ENCODE results near the gene PPFIA2.

The PPFIA2 gene

DNA sequence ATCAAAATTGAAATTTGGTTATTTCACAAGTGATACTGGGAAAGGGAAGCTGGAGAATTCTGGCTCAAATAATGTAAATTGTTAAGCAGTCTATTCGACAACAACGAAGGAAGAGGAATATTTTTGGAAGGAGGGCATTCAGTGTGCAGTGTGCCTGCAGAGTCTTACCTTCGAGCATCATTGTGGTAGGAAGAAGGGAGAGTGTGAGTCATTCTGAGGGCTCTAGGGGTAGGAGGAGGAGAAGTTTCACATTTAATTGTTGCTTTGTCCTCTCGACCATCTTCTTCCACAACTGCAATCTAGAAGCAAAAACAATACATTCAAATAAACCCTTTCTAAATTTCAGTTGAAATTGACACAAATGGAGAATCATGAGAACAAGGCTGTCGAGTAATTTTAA lies 418.2 kb downstream of the PPFIA2 start:
- DNase-seq (ENCODE audit: low read depth): no peak

DNA sequence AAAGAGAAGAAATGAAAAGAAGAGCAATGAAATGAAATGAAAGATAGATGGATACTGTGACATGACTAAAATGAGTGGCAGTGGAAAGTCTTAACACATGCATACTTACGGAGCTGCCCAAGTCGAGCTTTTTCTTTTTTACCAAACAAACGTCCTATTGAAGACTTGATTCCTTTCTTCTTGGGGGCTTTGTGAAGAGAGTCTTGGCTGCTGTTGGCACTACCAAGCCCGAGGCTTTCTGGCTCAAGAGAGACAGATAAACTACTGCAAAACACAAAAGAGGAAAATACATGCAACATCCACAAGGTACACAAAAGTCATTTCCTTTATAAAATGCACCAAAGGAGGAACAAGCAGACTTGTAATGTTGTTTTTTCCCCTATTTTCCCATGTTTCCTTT lies 420.1 kb downstream of the PPFIA2 start:
- no peak for DNase-seq (ENCODE audit: low read depth)

- DNase-seq (ENCODE audit: low read depth): no peak
Measured at GRCh38 chr12:81337886-81338285, 421.3 kb downstream of the PPFIA2 start.

- no peak for DNase-seq (ENCODE audit: low read depth)
Measured at GRCh38 chr12:81333812-81334211, 425.3 kb downstream of the PPFIA2 start.

GRCh38 chr12:81332054-81332453 lies 427.1 kb downstream of the PPFIA2 start:
- DNase-seq (ENCODE audit: low read depth): no peak

GRCh38 chr12:81330480-81330879 lies 428.7 kb downstream of the PPFIA2 start:
- no peak for DNase-seq (ENCODE audit: low read depth)

- no peak for DNase-seq (ENCODE audit: low read depth)
Measured at GRCh38 chr12:81329085-81329484, 430.1 kb downstream of the PPFIA2 start.

GRCh38 chr12:81327425-81327824 lies 431.7 kb downstream of the PPFIA2 start:
- no peak for DNase-seq (ENCODE audit: low read depth)

DNA sequence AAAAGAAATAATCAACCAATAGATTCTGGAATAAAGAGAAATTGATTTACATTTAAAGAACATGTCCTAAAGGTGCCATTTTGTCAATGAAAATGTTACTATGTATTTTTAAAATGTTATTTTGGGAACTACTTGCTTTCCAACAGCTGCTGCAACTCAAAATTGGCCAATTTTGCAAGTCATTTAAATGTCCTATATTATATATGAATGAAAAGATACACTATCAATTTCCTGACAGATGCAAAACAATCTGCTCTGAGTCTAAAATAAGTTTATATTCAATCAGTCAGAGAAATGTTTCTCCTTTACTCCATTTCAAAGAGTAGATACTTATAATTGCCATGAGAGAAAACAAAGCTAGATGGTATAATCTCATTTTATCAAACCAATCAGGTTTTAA lies 434.1 kb downstream of the PPFIA2 start:
- DNase-seq (ENCODE audit: low read depth): no peak

GRCh38 chr12:81314903-81315531 lies 444.1 kb downstream of the PPFIA2 start:
- DNase-seq (ENCODE audit: low read depth): no peak

DNA sequence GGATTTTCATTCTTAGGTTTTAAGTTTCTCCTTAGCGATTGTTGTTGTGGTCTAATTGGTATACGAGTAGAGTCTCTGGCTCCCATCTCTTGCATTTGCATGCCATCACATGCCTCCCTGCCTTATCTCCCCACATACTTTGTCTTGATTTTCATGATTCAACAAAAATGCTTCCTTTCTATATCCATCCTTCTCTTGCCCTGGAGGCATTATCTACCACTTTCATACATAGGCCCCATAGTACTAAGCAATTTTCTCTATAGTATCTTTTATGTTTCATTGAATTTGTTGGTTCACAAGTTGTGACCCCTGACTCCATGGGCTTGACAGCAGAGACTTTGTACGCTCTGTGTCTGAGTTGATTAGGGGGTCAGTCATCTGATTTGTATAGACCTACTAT lies 455.2 kb downstream of the PPFIA2 start:
- DNase-seq (ENCODE audit: low read depth): no peak

GRCh38 chr12:81300454-81300853 lies 458.7 kb downstream of the PPFIA2 start:
- DNase-seq (ENCODE audit: low read depth): no peak

DNA sequence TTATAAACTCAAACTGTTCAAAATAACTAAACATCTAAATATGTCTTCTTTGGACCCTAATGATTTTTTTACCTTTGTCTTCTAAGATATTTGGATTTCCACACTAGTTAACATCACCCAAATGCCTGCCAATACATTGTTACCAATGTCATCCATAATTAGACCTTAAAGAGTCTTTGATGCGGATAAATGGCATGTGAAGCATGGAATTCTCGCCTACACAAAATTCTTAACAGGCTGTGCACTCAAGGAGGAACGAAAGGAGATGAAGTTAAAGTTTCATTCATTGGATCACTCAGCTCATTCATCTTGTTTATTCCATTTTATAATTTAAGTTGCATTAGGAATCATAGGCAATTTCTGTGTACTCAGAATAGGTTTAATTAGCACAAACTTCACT lies 461.5 kb downstream of the PPFIA2 start:
- no peak for DNase-seq (ENCODE audit: low read depth)

DNA sequence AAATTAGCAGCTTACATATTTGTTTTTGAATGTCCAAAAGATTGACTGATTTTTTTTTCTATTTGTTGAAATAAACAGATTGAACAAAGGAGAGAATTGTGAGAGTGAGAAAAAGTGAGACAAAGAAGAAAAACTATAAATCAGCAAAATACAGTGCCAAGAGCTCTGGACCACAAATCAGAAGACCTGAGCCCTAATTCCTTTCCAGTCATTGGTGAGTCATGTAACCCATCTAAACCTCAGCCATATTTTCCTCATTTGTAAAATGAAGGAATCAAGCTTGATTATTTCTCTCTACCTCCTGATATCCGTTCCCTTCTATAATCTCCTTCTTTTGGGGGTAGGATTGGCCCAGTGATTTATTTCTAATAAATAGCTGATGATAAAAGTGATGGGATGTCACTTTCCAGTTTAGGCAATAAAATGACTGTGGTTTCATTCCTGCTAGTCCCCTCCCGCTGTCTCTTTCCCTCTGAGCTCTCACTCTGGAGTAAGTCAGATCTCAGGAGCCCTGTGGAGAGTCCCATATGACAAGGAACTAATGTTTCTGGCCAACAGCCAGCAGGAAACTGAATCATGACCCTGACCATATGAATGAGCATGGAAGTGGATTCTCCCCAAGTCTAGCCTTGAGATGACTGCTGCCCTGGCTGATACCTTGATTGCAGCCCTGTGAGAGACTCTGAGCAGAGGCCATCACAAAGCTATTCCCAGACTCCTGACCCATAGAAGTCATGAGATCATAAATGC lies 462.4 kb downstream of the PPFIA2 start:
- DNase-seq (ENCODE audit: low read depth): no peak

GRCh38 chr12:81295251-81295650 lies 463.9 kb downstream of the PPFIA2 start:
- no peak for DNase-seq (ENCODE audit: low read depth)

DNA sequence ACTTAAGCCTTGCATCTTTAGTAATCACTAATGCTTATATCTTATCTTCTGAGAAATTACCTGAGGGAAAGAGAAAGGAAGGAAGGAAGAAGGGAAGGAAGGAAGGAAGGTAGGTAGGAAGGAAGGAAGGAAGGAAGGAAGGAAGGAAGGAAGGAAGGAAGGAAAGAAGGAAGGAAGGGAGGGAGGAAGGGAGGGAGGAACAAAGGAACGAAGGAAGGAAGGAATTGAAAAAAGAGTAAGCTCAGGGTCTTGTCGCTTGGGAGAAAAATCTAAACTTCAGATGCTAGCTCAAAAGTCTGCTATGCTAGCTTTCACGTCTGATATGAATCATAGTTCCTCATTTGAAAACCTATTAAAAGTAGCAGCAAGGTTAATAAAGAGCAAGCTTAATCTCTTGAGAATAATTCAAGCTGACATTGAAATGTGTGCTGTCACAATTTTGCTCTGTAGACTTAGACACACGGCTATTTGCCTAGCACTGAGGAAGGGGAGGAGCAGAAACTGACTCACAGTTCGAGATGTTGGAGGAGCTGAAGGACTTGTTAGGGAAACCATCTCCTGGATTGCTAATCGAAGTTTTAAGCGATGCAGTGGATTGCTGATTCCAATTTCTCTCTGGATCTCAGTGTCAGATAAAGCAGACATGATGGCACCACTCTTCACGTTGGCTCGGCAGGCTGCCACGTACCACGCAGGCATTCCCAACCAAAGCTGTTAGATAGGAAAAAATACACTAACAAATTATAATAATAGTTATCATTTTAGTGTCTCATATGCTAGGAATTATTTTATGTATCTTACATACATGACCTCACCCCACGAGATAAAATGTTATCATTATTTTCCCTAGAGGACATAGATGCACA lies 464.6 kb downstream of the PPFIA2 start:
- no peak for DNase-seq (ENCODE audit: low read depth)

- no peak for DNase-seq (ENCODE audit: low read depth)
Measured at GRCh38 chr12:81288651-81289050, 470.5 kb downstream of the PPFIA2 start.

GRCh38 chr12:81284137-81284536 lies 475.0 kb downstream of the PPFIA2 start:
- DNase-seq (ENCODE audit: low read depth): no peak

- DNase-seq (ENCODE audit: low read depth): no peak
Measured at GRCh38 chr12:81274637-81275529, 484.3 kb downstream of the PPFIA2 start.

- no peak for DNase-seq (ENCODE audit: low read depth)
Measured at GRCh38 chr12:81270385-81270784, 488.8 kb downstream of the PPFIA2 start.

- DNase-seq (ENCODE audit: low read depth): no peak
Measured at GRCh38 chr12:81263072-81263471, 496.1 kb downstream of the PPFIA2 start.
